Omental fat pad (tissue), 4 donors: ENCODE data around the gene FBXO41. TPM values are rescaled to one million over a fixed set of nuclear protein-coding genes. Genes with fewer than 3 reads are reported as not detected.

Source experiments
- ATAC-seq: fragments of 150-250 bp; one replicate; pipeline ENCODE4 v1.9.1; 2016; ENCODE audit warnings: mild to moderate bottlenecking, moderate library complexity; ENCODE audit not compliant: low FRiP score
- DNase-seq: peaks from one replicate; pipeline ENCODE4 v3.0.0-alpha.2; 2019; ENCODE audit warnings: low spot score
- CTCF ChIP-seq, 3 donors: fragments of 450-650 bp; IDR thresholded peaks; one replicate each; pipeline ENCODE4 v1.5.1; 2016 to 2017; ENCODE audit warnings: antibody characterized with exemption in 3 of 3, mild to moderate bottlenecking in 3 of 3, moderate library complexity in 2 of 3
- total RNA-seq, 4 donors: library from RNA; depleted of rRNA; stranded (reverse); fragments of >200 nt; gene quantifications; one replicate each; pipeline ENCODE4 v1.1.0, GENCODE V29; 2016

FBXO41 gene
- total RNA-seq, 4 donors from 2014 or later, result 1.1 to 3.1 (median 2.0) TPM

GRCh38 chr2:73233932-73234832 lies 50.1 kb downstream of the FBXO41 start, which contains the start of gene CCT7:
CCT7 (plus strand) TSS chr2:73234308; CDS start chr2:73234379, 71 bp downstream.
- no peak for TF ChIP-seq CTCF (IDR thresholded peaks at IDR 0.05)
- peak; percentile 75 for ATAC-seq
- peak; percentile 59 for DNase-seq

- ATAC-seq, result peak; percentile 99
- peak; percentile 97 for DNase-seq
- TF ChIP-seq CTCF (IDR thresholded peaks at IDR 0.05), result no peak
Measured at GRCh38 chr2:73233154-73233931, 50.9 kb downstream of the FBXO41 start, which contains the start of gene PRADC1. PRADC1 (minus strand) TSS chr2:73233239; CDS start chr2:73233160, 79 bp downstream.

- ATAC-seq (no peak), DNase-seq (no peak)
- no peak for TF ChIP-seq CTCF (IDR thresholded peaks at IDR 0.05)
Measured at GRCh38 chr2:73232403-73233153, 51.7 kb downstream of the FBXO41 start.

- DNase-seq (no peak), ATAC-seq (no peak)
- TF ChIP-seq CTCF (IDR thresholded peaks at IDR 0.05), result no peak
Measured at GRCh38 chr2:73228631-73229030, 55.6 kb downstream of the FBXO41 start.

- no peak for TF ChIP-seq CTCF (IDR thresholded peaks at IDR 0.05)
- DNase-seq, result no peak
- no peak for ATAC-seq
Measured at GRCh38 chr2:73227086-73227485, 57.2 kb downstream of the FBXO41 start.

GRCh38 chr2:73225513-73226360 lies 58.5 kb downstream of the FBXO41 start:
- ATAC-seq, result no peak
- no peak for DNase-seq
- TF ChIP-seq CTCF (IDR thresholded peaks at IDR 0.05), result no peak
